K562 (cell line): Measurements from ENCODE around the gene TMEM163. TPM values are rescaled to one million over a fixed set of nuclear protein-coding genes. Genes with fewer than 3 reads are reported as not detected.

ENCODE experiments used
- ATAC-seq: fragments of 200-7000 bp; cut with Tn5 transposase; 3 replicates; pipeline ENCODE4 v1.9.1; 2020; ENCODE audit warnings: moderate library complexity
- BruUV-seq: library from RNA; stranded (reverse); fragments of 400-500 nt; replicated peaks from 2 replicates; lab custom pipeline; 2021; lab: Mats Ljungman, UMichigan
- CTCF ChIA-PET: fragments of 300-600 bp; formaldehyde crosslinking; extraction: SDS; loops from one replicate; lab custom pipeline; 2021; ENCODE audit warnings: low intra/inter-chr PET ratio; lab: Yijun Ruan, JAX
- POLR2A ChIA-PET: fragments of 300-600, 350-650 bp; sonication (Branson Sonifier 250); formaldehyde crosslinking; extraction: SDS; loops from one replicate; lab custom pipeline; 2021; ENCODE audit warnings: antibody characterized with exemption, inconsistent platforms; lab: Yijun Ruan, JAX
- DNase-seq, 4 experiments: peaks; one replicate each; pipeline versions ENCODE4 v3.0.0 to v3.0.0-alpha.2; 2011 to 2018; ENCODE audit warnings: low spot score in 3 of 4, mixed read lengths in 3 of 4; ENCODE audit errors: extremely low read depth in 1 of 4
- FAIRE-seq: peaks from 2 replicates; lab custom pipeline; 2011; peaks lifted over from hg19 to GRCh38; lab: Jason Lieb, UNC
- H2AFZ ChIP-seq: 2 replicates; pipeline ENCODE4 v1.6.0; 2011; ENCODE audit warnings: low read depth, low read length, control low read depth, inconsistent platforms
- H3K27ac ChIP-seq: fragments of 200-600 bp; 3 replicates; pipeline ENCODE4 v1.8.0; 2011; ENCODE audit warnings: low read depth, mild to moderate bottlenecking, control low read depth, inconsistent platforms, low read length, moderate library complexity, mixed read lengths; ENCODE audit errors: extremely low read depth
- H3K27me3 ChIP-seq, 2 experiments: fragments of 300-600 bp in 1 of 2; 2 replicates in 1 of 2; 3 replicates in 1 of 2; pipeline versions ENCODE4 v1.6.0 to v1.8.0; 2011; ENCODE audit warnings: inconsistent platforms in 2 of 2, low read length in 2 of 2, mild to moderate bottlenecking in 1 of 2, mixed read lengths in 1 of 2, moderate library complexity in 1 of 2; ENCODE audit not compliant: control insufficient read depth in 2 of 2, insufficient read depth in 2 of 2
- H3K36me3 ChIP-seq: fragments of 300-600 bp; 3 replicates; pipeline ENCODE4 v1.8.0; 2011; ENCODE audit warnings: mild to moderate bottlenecking, low read length, inconsistent platforms; ENCODE audit not compliant: control insufficient read depth, insufficient read depth
- H3K4me1 ChIP-seq, 2 experiments: fragments of 200-600 bp in 1 of 2; replicated peaks in 1 of 2; 2 replicates in 1 of 2; 3 replicates in 1 of 2; pipeline versions ENCODE4 v1.5.1 to v1.8.0; 2011; ENCODE audit warnings: inconsistent platforms in 2 of 2, low read length in 2 of 2, mild to moderate bottlenecking in 1 of 2, mixed read lengths in 1 of 2, moderate library complexity in 1 of 2; ENCODE audit not compliant: control insufficient read depth in 2 of 2, insufficient read depth in 2 of 2
- H3K4me2 ChIP-seq: 2 replicates; pipeline ENCODE4 v1.6.1; 2011; ENCODE audit warnings: low read length, control low read depth, inconsistent platforms, mixed read lengths; ENCODE audit not compliant: insufficient read depth
- H3K4me3 ChIP-seq: fragments of 200-600 bp; sonication (generic), shearing (Covaris generic); 2 replicates; pipeline ENCODE4 v1.5.1; 2016; ENCODE audit warnings: control low read depth, inconsistent platforms
- H3K79me2 ChIP-seq: fragments of 200-600 bp; 3 replicates; pipeline ENCODE4 v1.8.0; 2011; ENCODE audit warnings: low read length, inconsistent platforms; ENCODE audit not compliant: control insufficient read depth, insufficient read depth
- H3K9ac ChIP-seq, 2 experiments: 2 replicates each; pipeline versions ENCODE4 v1.6.0 to v1.6.1; 2011; ENCODE audit warnings: low read depth in 2 of 2, low read length in 2 of 2, control low read depth in 1 of 2, inconsistent platforms in 1 of 2, mild to moderate bottlenecking in 1 of 2, mixed read lengths in 1 of 2; ENCODE audit not compliant: insufficient read depth in 1 of 2
- H3K9me1 ChIP-seq: one replicate; pipeline ENCODE4 v1.6.0; 2011; ENCODE audit warnings: inconsistent platforms, mild to moderate bottlenecking, low read length, moderate library complexity; ENCODE audit not compliant: control insufficient read depth, insufficient read depth
- H3K9me3 ChIP-seq: replicated peaks from 2 replicates; pipeline ENCODE4 v1.5.1; 2011; ENCODE audit warnings: low read depth, low read length, inconsistent platforms; ENCODE audit not compliant: control insufficient read depth, insufficient read depth
- H4K20me1 ChIP-seq: replicated peaks from 2 replicates; pipeline ENCODE4 v1.6.1; 2011; ENCODE audit warnings: low read length, inconsistent platforms, mixed read lengths; ENCODE audit not compliant: control insufficient read depth, insufficient read depth
- CBX8 ChIP-seq: fragments of 200-600 bp; sonication (generic); IDR thresholded peaks from 2 replicates; pipeline ENCODE4 v1.6.1; 2012; ENCODE audit warnings: borderline replicate concordance, mixed run types, low read depth, mild to moderate bottlenecking, moderate library complexity, mixed read lengths, low read length, control low read depth, inconsistent platforms; ENCODE audit not compliant: poor library complexity, severe bottlenecking; ENCODE audit errors: extremely low read depth
- DDX20 ChIP-seq: fragments of 450-650 bp; IDR thresholded peaks from 2 replicates; pipeline ENCODE4 v1.6.1; 2016; ENCODE audit warnings: missing genetic modification characterization, low read depth, mild to moderate bottlenecking, missing compliant biosample characterization, moderate library complexity
- DEAF1 ChIP-seq: fragments of 450-650 bp; formaldehyde crosslinking; IDR thresholded peaks from 2 replicates; pipeline ENCODE4 v1.4.0; 2020; ENCODE audit warnings: mild to moderate bottlenecking, moderate library complexity
- ETS1 ChIP-seq: conservative IDR thresholded peaks from 2 replicates; pipeline ENCODE4 v1.6.1; 2011; ENCODE audit warnings: low read depth, mild to moderate bottlenecking, low read length; ENCODE audit not compliant: control insufficient read depth
- HES1 ChIP-seq: fragments of 450-650 bp; IDR thresholded peaks from 2 replicates; pipeline ENCODE4 v1.6.1; 2016; ENCODE audit warnings: low read depth, mild to moderate bottlenecking, moderate library complexity
- HMGXB4 ChIP-seq: sonication (generic); formaldehyde crosslinking; IDR thresholded peaks from 2 replicates; pipeline ENCODE4 v1.8.1; 2023; ENCODE audit warnings: mild to moderate bottlenecking, missing genetic modification reagents
- KLF6 ChIP-seq: fragments of 250-450 bp; sonication (Bioruptor Pico); IDR thresholded peaks from 2 replicates; pipeline ENCODE4 v1.4.0; 2020; ENCODE audit warnings: mild to moderate bottlenecking, moderate library complexity, borderline replicate concordance
- PHB ChIP-seq: fragments of 250-450 bp; sonication (Bioruptor Pico); IDR thresholded peaks from 2 replicates; pipeline ENCODE4 v1.5.0; 2021
- RAD21 ChIP-seq, 2 experiments: fragments of 250-450 bp in 1 of 2; fragments of 450-650 bp in 1 of 2; sonication (Bioruptor Pico) in 1 of 2; formaldehyde crosslinking in 1 of 2; IDR thresholded peaks in 1 of 2; conservative IDR thresholded peaks in 1 of 2; 2 replicates each; pipeline versions ENCODE4 v1.4.0 to v1.8.0; 2020 to 2022; ENCODE audit warnings: mild to moderate bottlenecking in 2 of 2, moderate library complexity in 1 of 2
- THRA ChIP-seq: fragments of 450-650 bp; IDR thresholded peaks from 2 replicates; pipeline ENCODE4 v1.6.1; 2017; ENCODE audit warnings: mild to moderate bottlenecking, moderate library complexity
- USF2 ChIP-seq: sonication (generic); formaldehyde crosslinking; IDR thresholded peaks from 2 replicates; pipeline ENCODE4 v1.5.0; 2020; ENCODE audit warnings: missing genetic modification reagents
- ZBTB17 ChIP-seq: fragments of 450-650 bp; formaldehyde crosslinking; IDR thresholded peaks from 2 replicates; pipeline ENCODE4 v1.4.0; 2020; ENCODE audit warnings: mild to moderate bottlenecking
- ZBTB7A ChIP-seq: IDR thresholded peaks from 2 replicates; pipeline ENCODE4 v1.6.1; 2011; ENCODE audit warnings: low read depth, mild to moderate bottlenecking, low read length, moderate library complexity, borderline replicate concordance; ENCODE audit not compliant: control insufficient read depth
- ZNF282 ChIP-seq: sonication (generic); formaldehyde crosslinking; IDR thresholded peaks from 2 replicates; pipeline ENCODE4 v1.8.1; 2023; ENCODE audit warnings: missing genetic modification reagents
- WGBS: fragments of 100-300 bp; shearing (Covaris generic); methylation state at CpG from one replicate; pipeline ENCODE4 v1.1.6; 2016; ENCODE audit warnings: low coverage, mixed read lengths; ENCODE audit not compliant: insufficient coverage; ENCODE audit errors: missing lambda C conversion rate; 5-methylcytosine and 5-hydroxymethylcytosine counted together
- in situ Hi-C: fragments of 300-500 bp; cut with MboI; formaldehyde crosslinking; loops from 4 replicates; pipeline ENCODE4 v1.15.0; 2018; ENCODE audit warnings: inconsistent platforms, mixed read lengths
- intact Hi-C: fragments of 100-400 bp; cut with micrococcal nuclease; formaldehyde crosslinking; loops from 2 replicates; pipeline ENCODE4 v1.14.2; 2022
- polyA plus RNA-seq, 8 experiments: library from polyadenylated mRNA; depleted of rRNA in 4 of 8; stranded (reverse) in 5 of 8; unstranded in 3 of 8; fragments of >200 nt; fragmentation: Nextera tagmentation in 2 of 8; fragmentation: Illumina TruSeq in 1 of 8; extraction: Ambion mirVana in 2 of 8; extraction: Trizol in 1 of 8; gene quantifications; 2 replicates each; pipeline versions ENCODE4 v1.2.1 to v1.2.3, GENCODE V29; 2011 to 2014; ENCODE audit warnings: inconsistent platforms in 1 of 8, missing spikeins in 1 of 8
- total RNA-seq, 7 experiments: library from RNA; depleted of rRNA in 6 of 7; stranded (reverse); fragments of >200 nt in 6 of 7; fragmentation: Illumina TruSeq in 2 of 7; extraction: Trizol in 2 of 7; gene quantifications; 2 replicates each; pipeline versions ENCODE4 v1.2.1 to v1.2.3, GENCODE V29; 2011 to 2021; ENCODE audit warnings: low replicate concordance in 1 of 7

The TMEM163 gene
- total and polyA plus RNA-seq, 9 of the 15 experiments (the other 6 are each of a cell fraction or from before 2014, with no cell fraction given): 0.04 to 0.68 (median 0.16) TPM; not detected in 3

- H3K9me3 ChIP-seq: no peaks in the 10 kb centered on the region
- no peak overlapping the region for H3K4me3 ChIP-seq
- POLR2A ChIA-PET: no interaction called here
- no TSS peak for BruUV-seq
- no peak overlapping the region for H3K9ac ChIP-seq
- peaks cover 2 to 9% of the 10 kb centered on the region in 2 experiments; a peak in 4 of 5 replicates for H3K27me3 ChIP-seq
- in situ Hi-C loops (no loop called here), intact Hi-C loops (no loop called here)
- no peaks in the 10 kb centered on the region for H3K36me3 ChIP-seq
- CTCF ChIA-PET: no interaction called here
- FAIRE-seq (no peak), ATAC-seq (peak; percentile 85), DNase-seq (peak in 1 of 4 experiments; percentile 10)
- H4K20me1 ChIP-seq: no peaks in the 10 kb centered on the region
- no peak overlapping the region for H3K4me2 ChIP-seq
- H3K9me1 ChIP-seq: no peaks in the 10 kb centered on the region
- WGBS: 0% methylated on average over 3 of the region's 5 CpGs
- H2AFZ ChIP-seq: no peak overlapping the region
- no peak overlapping the region for H3K27ac ChIP-seq
- no peaks in the 10 kb centered on the region for H3K4me1 ChIP-seq
- H3K79me2 ChIP-seq: no peaks in the 10 kb centered on the region
- no peak for TF ChIP-seq HES1
- no peak for TF ChIP-seq USF2
- no peak for TF ChIP-seq DDX20 (tag)
- TF ChIP-seq RAD21 (CRISPR knock-in tag; conservative IDR thresholded peaks at IDR 0.05 in 1 of 2, IDR thresholded peaks at IDR 0.05 in 1 of 2): peak; percentile 70 to 72
- TF ChIP-seq KLF6 (CRISPR knock-in tag): no peak
- TF ChIP-seq ZNF282: no peak
- no peak for TF ChIP-seq PHB (CRISPR knock-in tag)
- TF ChIP-seq THRA: no peak
- TF ChIP-seq ETS1: no peak
- TF ChIP-seq DEAF1 (CRISPR knock-in tag): peak; percentile 28; the same call in 1 of the 2 replicates
- no peak for TF ChIP-seq CBX8
- TF ChIP-seq ZBTB7A: no peak
- TF ChIP-seq HMGXB4 (CRISPR knock-in tag): no peak
- 0 out of 2 replicates have a peak, but pooled peaks have one; percentile 7 for TF ChIP-seq ZBTB17 (CRISPR knock-in tag)
Observed at GRCh38 chr2:134692499-134692898, 26.3 kb downstream of the TMEM163 start.
